Brain pericyte (primary cell): ENCODE results near the gene PPP1R14C.

Experiments used
- DNase-seq: peaks from one replicate; pipeline ENCODE4 v3.0.0-alpha.2; 2012; ENCODE audit warnings: low read depth, low spot score

PPP1R14C gene

GRCh38 chr6:150296890-150297289 lies 154.0 kb downstream of the PPP1R14C start:
- no peak for DNase-seq

- DNase-seq, result no peak
These were observed 154.6 kb downstream of the PPP1R14C start for GRCh38 chr6:150297327-150298029.

- no peak for DNase-seq
These were observed 155.2 kb downstream of the PPP1R14C start for GRCh38 chr6:150298030-150298380.

- no peak for DNase-seq
These were observed 155.8 kb downstream of the PPP1R14C start for GRCh38 chr6:150298676-150299075.
